HCT116 (cell line): ENCODE results near the gene MTA1. TPM values are rescaled to one million over a fixed set of nuclear protein-coding genes. Genes with fewer than 3 reads are reported as not detected.

Experiments used
- ATAC-seq: fragments of 200-7000 bp; cut with Tn5 transposase; 2 replicates; pipeline ENCODE4 v1.9.1; 2020; ENCODE audit warnings: mild to moderate bottlenecking, moderate library complexity
- BruUV-seq: library from RNA; stranded (reverse); fragments of 400-500 nt; replicated peaks from 2 replicates; lab custom pipeline; 2021; lab: Mats Ljungman, UMichigan
- CTCF ChIA-PET: fragments of 300-600 bp; sonication (Branson Sonifier 250); formaldehyde crosslinking; loops from one replicate; lab custom pipeline; 2021; ENCODE audit warnings: antibody characterized with exemption; lab: Charles Lee
- POLR2A ChIA-PET: fragments of 300-600, 350-600 bp; sonication (Branson Sonifier 250); formaldehyde crosslinking; loops from one replicate; lab custom pipeline; 2021; ENCODE audit warnings: antibody characterized with exemption; lab: Charles Lee
- RAD21 ChIA-PET, 2 experiments: fragments of 300-600 bp; sonication (Branson Sonifier 250); formaldehyde crosslinking; loops; one replicate each; lab custom pipeline; 2023; ENCODE audit warnings: low total read pairs in 2 of 2; ENCODE audit not compliant: uncharacterized antibody in 2 of 2, unreplicated experiment in 2 of 2, low non-redundant PET in 1 of 2; lab: Charles Lee
- DNase-seq: peaks from one replicate; pipeline ENCODE4 v3.0.0-alpha.2; 2010; ENCODE audit warnings: low read depth, low spot score
- H2AFZ ChIP-seq: fragments of 200-600 bp; shearing (Covaris generic), sonication (generic); 2 replicates; pipeline ENCODE4 v1.6.1; 2017; ENCODE audit warnings: low read depth, mixed run types, mixed read lengths, antibody characterized with exemption, low read length; ENCODE audit not compliant: poor library complexity, severe bottlenecking
- H3K27ac ChIP-seq: 2 replicates; pipeline ENCODE4 v1.5.1; 2012; ENCODE audit warnings: low read depth, low read length
- H3K27me3 ChIP-seq: fragments of 200-600 bp; sonication (generic); 2 replicates; pipeline ENCODE4 v1.6.1; 2016; ENCODE audit warnings: mixed run types, low read length, mixed read lengths; ENCODE audit not compliant: insufficient read depth
- H3K36me3 ChIP-seq, 2 experiments: fragments of 200-500 bp in 1 of 2; fragments of 200-600 bp in 1 of 2; sonication (Bioruptor generic) in 1 of 2; sonication (generic) in 1 of 2; 2 replicates each; pipeline versions ENCODE4 v1.5.1 to v1.6.1; 2014 to 2016; ENCODE audit warnings: low read length in 2 of 2, inconsistent platforms in 1 of 2, mixed read lengths in 1 of 2, mixed run types in 1 of 2; ENCODE audit not compliant: insufficient read depth in 2 of 2, control insufficient read depth in 1 of 2
- H3K4me1 ChIP-seq, 2 experiments: fragments of 200-600 bp in 1 of 2; sonication (generic) in 1 of 2; 2 replicates each; pipeline versions ENCODE4 v1.5.1 to v1.6.1; 2012 to 2017; ENCODE audit warnings: low read length in 2 of 2, inconsistent platforms in 1 of 2, mild to moderate bottlenecking in 1 of 2, mixed read lengths in 1 of 2, mixed run types in 1 of 2, moderate library complexity in 1 of 2; ENCODE audit not compliant: insufficient read depth in 2 of 2, control insufficient read depth in 1 of 2
- H3K4me2 ChIP-seq: fragments of 200-600 bp; sonication (generic); 2 replicates; pipeline ENCODE4 v1.6.1; 2017; ENCODE audit warnings: mixed run types, low read length, mixed read lengths
- H3K4me3 ChIP-seq, 2 experiments: fragments of 200-600 bp in 1 of 2; sonication (generic) in 1 of 2; replicated peaks in 1 of 2; 2 replicates each; pipeline ENCODE4 v1.5.1; 2011 to 2016; ENCODE audit warnings: low read length in 2 of 2, control low read depth in 1 of 2, low read depth in 1 of 2, mild to moderate bottlenecking in 1 of 2, mixed read lengths in 1 of 2, mixed run types in 1 of 2
- H3K79me2 ChIP-seq: fragments of 200-600 bp; sonication (generic); 2 replicates; pipeline ENCODE4 v1.6.1; 2017; ENCODE audit warnings: mild to moderate bottlenecking, mixed run types, low read length, moderate library complexity, mixed read lengths; ENCODE audit not compliant: insufficient read depth
- H3K9ac ChIP-seq: fragments of 200-600 bp; sonication (generic); 2 replicates; pipeline ENCODE4 v1.6.1; 2016; ENCODE audit warnings: low read length, mixed read lengths
- H3K9me2 ChIP-seq: fragments of 200-600 bp; sonication (generic), shearing (Covaris generic); 2 replicates; pipeline ENCODE4 v1.6.1; 2017; ENCODE audit warnings: mixed run types, mild to moderate bottlenecking, moderate library complexity; ENCODE audit not compliant: insufficient read depth
- H3K9me3 ChIP-seq, 2 experiments: fragments of 200-500 bp in 1 of 2; fragments of 200-600 bp in 1 of 2; sonication (Bioruptor generic) in 1 of 2; sonication (generic) in 1 of 2; 2 replicates each; pipeline ENCODE4 v1.6.1; 2014 to 2017; ENCODE audit warnings: low read length in 2 of 2, mixed read lengths in 2 of 2, inconsistent platforms in 1 of 2, low read depth in 1 of 2, mild to moderate bottlenecking in 1 of 2, mixed run types in 1 of 2, moderate library complexity in 1 of 2; ENCODE audit not compliant: control insufficient read depth in 1 of 2, insufficient read depth in 1 of 2
- H4K20me1 ChIP-seq: fragments of 200-600 bp; sonication (generic), shearing (Covaris generic); 2 replicates; pipeline ENCODE4 v1.6.1; 2017; ENCODE audit warnings: mixed run types, mild to moderate bottlenecking, moderate library complexity; ENCODE audit not compliant: insufficient read depth
- CBX3 ChIP-seq: IDR thresholded peaks from 2 replicates; pipeline ENCODE4 v1.6.1; 2012; ENCODE audit warnings: low read depth
- CEBPB ChIP-seq: IDR thresholded peaks from 2 replicates; pipeline ENCODE4 v1.6.1; 2012; ENCODE audit warnings: low read depth
- ELF1 ChIP-seq: IDR thresholded peaks from 2 replicates; pipeline ENCODE4 v1.6.1; 2012; ENCODE audit warnings: low read depth, borderline replicate concordance
- EZH2phosphoT487 ChIP-seq: fragments of 200-600 bp; IDR thresholded peaks from 2 replicates; pipeline ENCODE4 v1.6.1; 2018; ENCODE audit warnings: antibody characterized with exemption, borderline replicate concordance
- FOSL1 ChIP-seq: IDR thresholded peaks from 2 replicates; pipeline ENCODE4 v1.6.1; 2012; ENCODE audit warnings: low read depth
- POLR2A ChIP-seq: IDR thresholded peaks from 2 replicates; pipeline ENCODE4 v1.7.0; 2011; ENCODE audit warnings: borderline replicate concordance; ENCODE audit not compliant: insufficient read depth, insufficient read length; ENCODE audit errors: extremely low read depth
- RAD21 ChIP-seq: IDR thresholded peaks from 2 replicates; pipeline ENCODE4 v1.6.1; 2012; ENCODE audit warnings: low read depth, mild to moderate bottlenecking
- SRF ChIP-seq: IDR thresholded peaks from 2 replicates; pipeline ENCODE4 v1.6.1; 2012; ENCODE audit warnings: low read depth
- TCF7L2 ChIP-seq: IDR thresholded peaks from 2 replicates; pipeline ENCODE4 v1.7.0; 2011; ENCODE audit warnings: borderline replicate concordance, inconsistent platforms; ENCODE audit not compliant: insufficient read depth, insufficient read length; ENCODE audit errors: extremely low read depth
- ZFX ChIP-seq: fragments of 450-650 bp; IDR thresholded peaks from 2 replicates; pipeline ENCODE4 v1.6.1; 2017
- intact Hi-C: fragments of 100-400 bp; cut with micrococcal nuclease; formaldehyde crosslinking; loops from 2 replicates; pipeline ENCODE4 v1.10.0; 2022
- total RNA-seq: library from RNA; stranded (reverse); gene quantifications from one replicate; pipeline ENCODE4 v1.2.1, GENCODE V29; 2021; ENCODE audit not compliant: unreplicated experiment
- TF ChIP-seq, protein P1 (sequence below): IDR thresholded peaks from 2 replicates; pipeline ENCODE4 v1.6.1; 2012
- TF ChIP-seq, protein P2 (sequence below), 3 experiments: fragments of 200-600 bp in 1 of 3; sonication (generic) in 1 of 3; IDR thresholded peaks in 2 of 3; conservative IDR thresholded peaks in 1 of 3; 2 replicates each; pipeline ENCODE4 v1.5.1; 2012 to 2017; ENCODE audit warnings: low read depth in 2 of 3, low read length in 2 of 3, antibody characterized with exemption in 1 of 3, borderline replicate concordance in 1 of 3, control low read depth in 1 of 3, mild to moderate bottlenecking in 1 of 3, mixed read lengths in 1 of 3, mixed run types in 1 of 3, moderate library complexity in 1 of 3; ENCODE audit not compliant: insufficient read depth in 1 of 3
- TF ChIP-seq, protein P3 (sequence below): IDR thresholded peaks from 2 replicates; pipeline ENCODE4 v1.6.1; 2012

Gene MTA1
- total RNA-seq, 1 experiment from 2014 or later: 229 TPM

- ChIA-PET CTCF (no interaction called here), POLR2A (no interaction called here), RAD21 (no interaction called here)
- Histone ChIP-seq H3K79me2 (no peaks in the 10 kb centered on the region), H3K27ac (no peak overlapping the region), H3K27me3 (no peaks in the 10 kb centered on the region), H3K4me2 (no peak overlapping the region), H2AFZ (no peak overlapping the region), H4K20me1 (no peaks in the 10 kb centered on the region), H3K4me3 (no peak overlapping the region), H3K4me1 (peaks cover 4 to 6% of the 10 kb centered on the region in 2 experiments; a peak in 3 of 4 replicates), H3K9me3 (no peaks in the 10 kb centered on the region), H3K36me3 (no peaks in the 10 kb centered on the region), H3K9me2 (no peaks in the 10 kb centered on the region), H3K9ac (no peak overlapping the region)
- BruUV-seq: no TSS peak
- no peak for DNase-seq
- intact Hi-C loops: no loop called here
- no peak for TF ChIP-seq FOSL1
- TF ChIP-seq CEBPB: no peak
- no peak for TF ChIP-seq TCF7L2
- TF ChIP-seq RAD21: no peak
- TF ChIP-seq ZFX: no peak
- no peak for TF ChIP-seq EZH2phosphoT487
- no peak for TF ChIP-seq POLR2A
- TF ChIP-seq, protein P1, sequence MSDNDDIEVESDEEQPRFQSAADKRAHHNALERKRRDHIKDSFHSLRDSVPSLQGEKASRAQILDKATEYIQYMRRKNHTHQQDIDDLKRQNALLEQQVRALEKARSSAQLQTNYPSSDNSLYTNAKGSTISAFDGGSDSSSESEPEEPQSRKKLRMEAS: no peak
- no peak for TF ChIP-seq SRF
- TF ChIP-seq, protein P2, sequence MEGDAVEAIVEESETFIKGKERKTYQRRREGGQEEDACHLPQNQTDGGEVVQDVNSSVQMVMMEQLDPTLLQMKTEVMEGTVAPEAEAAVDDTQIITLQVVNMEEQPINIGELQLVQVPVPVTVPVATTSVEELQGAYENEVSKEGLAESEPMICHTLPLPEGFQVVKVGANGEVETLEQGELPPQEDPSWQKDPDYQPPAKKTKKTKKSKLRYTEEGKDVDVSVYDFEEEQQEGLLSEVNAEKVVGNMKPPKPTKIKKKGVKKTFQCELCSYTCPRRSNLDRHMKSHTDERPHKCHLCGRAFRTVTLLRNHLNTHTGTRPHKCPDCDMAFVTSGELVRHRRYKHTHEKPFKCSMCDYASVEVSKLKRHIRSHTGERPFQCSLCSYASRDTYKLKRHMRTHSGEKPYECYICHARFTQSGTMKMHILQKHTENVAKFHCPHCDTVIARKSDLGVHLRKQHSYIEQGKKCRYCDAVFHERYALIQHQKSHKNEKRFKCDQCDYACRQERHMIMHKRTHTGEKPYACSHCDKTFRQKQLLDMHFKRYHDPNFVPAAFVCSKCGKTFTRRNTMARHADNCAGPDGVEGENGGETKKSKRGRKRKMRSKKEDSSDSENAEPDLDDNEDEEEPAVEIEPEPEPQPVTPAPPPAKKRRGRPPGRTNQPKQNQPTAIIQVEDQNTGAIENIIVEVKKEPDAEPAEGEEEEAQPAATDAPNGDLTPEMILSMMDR (IDR thresholded peaks at IDR 0.05 in 2 of 3, conservative IDR thresholded peaks at IDR 0.05 in 1 of 3; ENCODE audit: borderline replicate concordance in 1 of 3, insufficient read depth in 1 of 3, low read depth in 2 of 3, low read length in 2 of 3): no peak
- TF ChIP-seq ELF1: no peak
- no peak for TF ChIP-seq CBX3
- TF ChIP-seq, protein P3, sequence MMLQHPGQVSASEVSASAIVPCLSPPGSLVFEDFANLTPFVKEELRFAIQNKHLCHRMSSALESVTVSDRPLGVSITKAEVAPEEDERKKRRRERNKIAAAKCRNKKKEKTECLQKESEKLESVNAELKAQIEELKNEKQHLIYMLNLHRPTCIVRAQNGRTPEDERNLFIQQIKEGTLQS: no peak
- ATAC-seq: no peak
Measured at GRCh38 chr14:105378873-105379685, 40.5 kb upstream of the MTA1 start.
